Neural progenitor cell (in vitro differentiated cells): ENCODE measurements around the gene SNX32.

Experiments
- EZH2 ChIP-seq: fragments of 200-600 bp; sonication (generic); IDR thresholded peaks from 2 replicates; pipeline ENCODE4 v1.6.1; 2017; ENCODE audit warnings: antibody characterized with exemption, mild to moderate bottlenecking, moderate library complexity
- EZH2phosphoT487 ChIP-seq: fragments of 200-600 bp; sonication (generic); IDR thresholded peaks from 2 replicates; pipeline ENCODE4 v1.6.1; 2017; ENCODE audit warnings: antibody characterized with exemption
- TF ChIP-seq, protein P1 (sequence below): fragments of 200-600 bp; sonication (generic); IDR thresholded peaks from 2 replicates; pipeline ENCODE4 v1.5.1; 2017; ENCODE audit warnings: antibody characterized with exemption, mild to moderate bottlenecking

DNA sequence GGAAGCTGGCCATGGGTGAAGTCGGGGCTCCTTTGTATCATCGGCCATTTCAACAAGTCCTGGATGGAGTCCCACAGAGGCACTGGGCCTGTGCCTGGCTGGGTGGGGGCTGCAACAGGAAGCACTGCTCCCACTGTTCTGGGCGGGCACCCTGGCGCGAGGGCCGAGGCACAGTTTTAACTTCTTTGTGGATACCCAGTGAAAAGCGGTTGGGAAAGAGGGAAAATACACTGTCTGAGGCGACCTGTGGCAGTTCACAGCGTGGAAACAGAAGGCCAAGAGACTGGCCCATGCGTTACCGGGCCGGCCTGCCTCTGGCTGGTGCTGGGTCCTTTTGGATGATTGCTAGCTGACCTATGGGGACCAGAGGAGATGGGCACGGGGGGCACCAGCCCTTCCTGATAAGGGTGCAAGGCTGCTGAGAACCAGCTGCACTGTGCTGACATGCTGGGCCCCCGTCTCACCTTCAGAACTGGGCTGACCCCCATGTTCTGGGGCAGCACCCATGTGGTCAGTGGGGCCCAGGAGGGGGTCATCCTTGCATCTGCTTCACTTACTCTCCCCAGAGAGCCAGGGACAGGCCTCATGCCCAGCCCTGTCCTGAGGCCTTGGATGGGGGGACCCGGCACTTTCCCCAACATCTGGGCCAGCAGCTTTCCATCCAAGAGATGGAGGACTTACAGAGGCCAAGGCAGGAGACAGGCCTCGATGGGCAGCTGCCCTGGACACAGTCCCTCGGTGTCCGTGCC is 42.7 kb upstream of the SNX32 start:
- TF ChIP-seq, protein P1, sequence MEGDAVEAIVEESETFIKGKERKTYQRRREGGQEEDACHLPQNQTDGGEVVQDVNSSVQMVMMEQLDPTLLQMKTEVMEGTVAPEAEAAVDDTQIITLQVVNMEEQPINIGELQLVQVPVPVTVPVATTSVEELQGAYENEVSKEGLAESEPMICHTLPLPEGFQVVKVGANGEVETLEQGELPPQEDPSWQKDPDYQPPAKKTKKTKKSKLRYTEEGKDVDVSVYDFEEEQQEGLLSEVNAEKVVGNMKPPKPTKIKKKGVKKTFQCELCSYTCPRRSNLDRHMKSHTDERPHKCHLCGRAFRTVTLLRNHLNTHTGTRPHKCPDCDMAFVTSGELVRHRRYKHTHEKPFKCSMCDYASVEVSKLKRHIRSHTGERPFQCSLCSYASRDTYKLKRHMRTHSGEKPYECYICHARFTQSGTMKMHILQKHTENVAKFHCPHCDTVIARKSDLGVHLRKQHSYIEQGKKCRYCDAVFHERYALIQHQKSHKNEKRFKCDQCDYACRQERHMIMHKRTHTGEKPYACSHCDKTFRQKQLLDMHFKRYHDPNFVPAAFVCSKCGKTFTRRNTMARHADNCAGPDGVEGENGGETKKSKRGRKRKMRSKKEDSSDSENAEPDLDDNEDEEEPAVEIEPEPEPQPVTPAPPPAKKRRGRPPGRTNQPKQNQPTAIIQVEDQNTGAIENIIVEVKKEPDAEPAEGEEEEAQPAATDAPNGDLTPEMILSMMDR = no peak
- no peak for TF ChIP-seq EZH2phosphoT487
- no peak for TF ChIP-seq EZH2
